B cell (primary cell): ENCODE data around the gene TTLL1. TPM values are rescaled to one million over a fixed set of nuclear protein-coding genes. Genes with fewer than 3 reads are reported as not detected.

Source experiments
- ATAC-seq: fragments of 200-7000 bp; cut with Tn5 transposase; one replicate; pipeline ENCODE4 v1.10.0; 2021; ENCODE audit warnings: low read depth, mild to moderate bottlenecking, moderate number of reproducible peaks, moderate library complexity
- CTCF ChIA-PET: fragments of 350-600 bp; sonication (Branson Sonifier 250); formaldehyde crosslinking; loops from one replicate; lab custom pipeline; 2021; ENCODE audit warnings: antibody characterized with exemption, inconsistent platforms; lab: Charles Lee
- POLR2A ChIA-PET: fragments of 350-600 bp; sonication (Branson Sonifier 250); formaldehyde crosslinking; loops from one replicate; lab custom pipeline; 2021; ENCODE audit warnings: antibody characterized with exemption; lab: Charles Lee
- DNase-seq: peaks from one replicate; pipeline ENCODE4 v3.0.0; 2013
- H2AFZ ChIP-seq: 2 replicates; pipeline ENCODE4 v1.6.1; 2012; ENCODE audit warnings: mild to moderate bottlenecking, low read depth, low read length; ENCODE audit not compliant: insufficient read depth, poor library complexity, severe bottlenecking
- H3K27ac ChIP-seq, 2 donors: 1 replicate in 1 of 2; 2 replicates in 1 of 2; pipeline ENCODE4 v1.5.1; 2012 to 2013; ENCODE audit warnings: low read length in 2 of 2, mild to moderate bottlenecking in 2 of 2, moderate library complexity in 1 of 2
- H3K27me3 ChIP-seq, 4 experiments: fragments of 200-600 bp in 1 of 4; sonication (generic) in 1 of 4; replicated peaks in 1 of 4; 1 replicate in 2 of 4; 2 replicates in 2 of 4; pipeline versions ENCODE4 v1.6.1 to v1.7.0; 2013 to 2016; ENCODE audit warnings: low read length in 3 of 4, mild to moderate bottlenecking in 2 of 4, mixed read lengths in 1 of 4, moderate library complexity in 1 of 4; ENCODE audit not compliant: insufficient read depth in 4 of 4, control insufficient read depth in 3 of 4; ENCODE audit errors: control extremely low read depth in 1 of 4
- H3K36me3 ChIP-seq, 2 experiments: replicated peaks in 1 of 2; 1 replicate in 1 of 2; 2 replicates in 1 of 2; pipeline versions ENCODE4 v1.6.1 to v1.7.1; 2013; ENCODE audit warnings: low read length in 1 of 2; ENCODE audit not compliant: insufficient read depth in 2 of 2, control insufficient read depth in 1 of 2; ENCODE audit errors: control extremely low read depth in 1 of 2, extremely low read depth in 1 of 2
- H3K4me1 ChIP-seq, 2 donors: fragments of 200-600 bp in 1 of 2; sonication (generic) in 1 of 2; 1 replicate in 1 of 2; 2 replicates in 1 of 2; pipeline versions ENCODE4 v1.5.1 to v1.6.1; 2013 to 2017; ENCODE audit warnings: low read length in 2 of 2; ENCODE audit not compliant: control insufficient read depth in 2 of 2, insufficient read depth in 2 of 2
- H3K4me2 ChIP-seq: replicated peaks from 2 replicates; pipeline ENCODE3; 2012; ENCODE audit warnings: mild to moderate bottlenecking, low read depth, low read length; ENCODE audit not compliant: poor library complexity, severe bottlenecking
- H3K4me3 ChIP-seq, 5 experiments: fragments of 200-600 bp in 1 of 5; sonication (generic) in 1 of 5; 1 replicate in 3 of 5; 2 replicates in 2 of 5; pipeline versions ENCODE4 v1.5.1 to v1.7.0; 2011 to 2016; ENCODE audit warnings: low read length in 4 of 5, mild to moderate bottlenecking in 4 of 5, low read depth in 2 of 5, control low read depth in 1 of 5, moderate library complexity in 1 of 5; ENCODE audit not compliant: insufficient read depth in 1 of 5; ENCODE audit errors: control extremely low read depth in 1 of 5, extremely low read depth in 1 of 5
- H3K79me2 ChIP-seq: fragments of 200-600 bp; sonication (generic); one replicate; pipeline ENCODE4 v1.6.0; 2016; ENCODE audit warnings: low read length; ENCODE audit not compliant: control insufficient read depth, insufficient read depth
- H3K9ac ChIP-seq: fragments of 200-600 bp; sonication (generic); 2 replicates; pipeline ENCODE4 v1.6.1; 2017; ENCODE audit warnings: mild to moderate bottlenecking, low read length, moderate library complexity
- H3K9me3 ChIP-seq, 3 donors: one replicate each; pipeline versions ENCODE4 v1.6.1 to v1.7.1; 2013; ENCODE audit warnings: low read length in 2 of 3; ENCODE audit not compliant: control insufficient read depth in 2 of 3, insufficient read depth in 1 of 3; ENCODE audit errors: control extremely low read depth in 1 of 3
- H4K20me1 ChIP-seq: 2 replicates; pipeline ENCODE4 v1.6.0; 2012; ENCODE audit warnings: mild to moderate bottlenecking, low read length; ENCODE audit not compliant: insufficient read depth, control insufficient read depth, poor library complexity, severe bottlenecking
- H3K27ac Mint-ChIP-seq: one replicate; pipeline ENCODE4 v1.8.0; 2021; ENCODE audit warnings: mixed read lengths
- H3K27me3 Mint-ChIP-seq: one replicate; pipeline ENCODE4 v1.8.0; 2021; ENCODE audit warnings: mixed read lengths
- H3K4me1 Mint-ChIP-seq: one replicate; pipeline ENCODE4 v1.8.0; 2021; ENCODE audit warnings: mixed read lengths
- H3K4me3 Mint-ChIP-seq: one replicate; pipeline ENCODE4 v1.8.0; 2021; ENCODE audit warnings: mixed read lengths
- H3K9me3 Mint-ChIP-seq: one replicate; pipeline ENCODE4 v1.8.0; 2022; ENCODE audit warnings: mixed read lengths; ENCODE audit not compliant: insufficient read depth
- EZH2 ChIP-seq: IDR thresholded peaks from 2 replicates; pipeline ENCODE4 v1.6.1; 2012; ENCODE audit warnings: borderline replicate concordance, low read depth, mild to moderate bottlenecking, moderate library complexity, low read length; ENCODE audit not compliant: insufficient read depth, poor library complexity, severe bottlenecking
- WGBS: methylation state at CpG from one replicate; pipeline ENCODE4 v1.1.5; 2013; ENCODE audit warnings: missing lambda C conversion rate; ENCODE audit not compliant: insufficient coverage; 5-methylcytosine and 5-hydroxymethylcytosine counted together
- intact Hi-C: fragments of 100-400 bp; cut with micrococcal nuclease; formaldehyde crosslinking; loops from one replicate; pipeline ENCODE4 v1.10.0; 2022
- polyA plus RNA-seq: library from polyadenylated mRNA; depleted of rRNA; stranded (reverse); fragments of >200 nt; gene quantifications from 2 replicates; pipeline ENCODE4 v1.2.3, GENCODE V29; 2012
- total RNA-seq, 2 donors: library from RNA; stranded (reverse); fragments of 120-200 nt in 1 of 2; gene quantifications; 1 replicate in 1 of 2; 2 replicates in 1 of 2; pipeline versions ENCODE4 v1.2.3 to v1.2.4, GENCODE V29; 2013 to 2022
- TF ChIP-seq, protein P1 (sequence below): fragments of 200-600 bp; IDR thresholded peaks from one replicate; pipeline ENCODE4 v1.8.0; 2022; ENCODE audit warnings: antibody characterized with exemption, mild to moderate bottlenecking

The TTLL1 gene
- total and polyA plus RNA-seq, 2 donors (not counting 1 experiment from before 2014, with no cell fraction given), result 3.0 to 3.3 TPM

DNA sequence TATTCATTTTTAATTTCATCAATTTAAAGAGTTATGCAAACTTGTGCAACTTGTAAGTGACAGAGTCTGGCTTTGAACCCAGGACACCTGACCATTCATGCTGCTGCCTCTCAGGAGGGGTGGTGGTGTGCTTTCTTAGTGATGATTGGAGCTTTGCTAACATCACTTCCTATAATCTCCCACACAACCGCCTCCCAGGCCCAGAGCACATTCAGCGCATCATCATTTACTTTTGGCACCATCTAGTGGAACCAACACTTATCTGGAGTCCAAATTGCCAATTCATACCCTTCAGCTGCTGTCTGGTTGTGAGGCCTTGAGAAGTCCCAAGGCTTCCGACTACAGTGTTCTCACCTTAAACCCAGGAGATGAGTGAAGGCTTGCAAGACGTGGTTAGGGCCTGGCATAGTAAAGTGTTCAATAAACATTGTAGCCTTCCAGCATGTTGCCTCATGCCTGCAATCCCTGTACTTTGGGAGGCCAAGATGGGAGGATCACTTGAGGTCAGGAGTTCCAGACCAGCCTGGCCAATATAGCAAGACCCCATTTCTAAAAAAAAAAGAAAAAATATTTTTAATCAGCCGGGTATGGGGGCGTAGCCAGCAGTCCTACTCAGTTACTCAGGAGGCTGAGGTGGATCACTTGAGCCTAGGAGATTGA lies 1.1 kb upstream of the TTLL1 start:
- H3K27ac Mint-ChIP-seq, result no peak overlapping the region
- no peaks in the 10 kb centered on the region for H3K27me3 Mint-ChIP-seq
- intact Hi-C loops, result no loop called here
- no peaks in the 10 kb centered on the region for H3K79me2 ChIP-seq
- no peaks in the 10 kb centered on the region for H3K9me3 Mint-ChIP-seq
- no peaks in the 10 kb centered on the region for H4K20me1 ChIP-seq
- H3K27ac ChIP-seq, result no peak overlapping the region
- H3K9me3 ChIP-seq, result no peaks in the 10 kb centered on the region
- ATAC-seq (peak; percentile 26), DNase-seq (peak; percentile 62)
- H3K4me2 ChIP-seq, result no peak overlapping the region
- H3K36me3 ChIP-seq, result no peaks in the 10 kb centered on the region
- CTCF ChIA-PET, result interaction anchor here (0.8 to 1.1 kb wide), 3 partner anchors 12 to 228 kb away, joined by 3 to 5 read pairs (median 4); no protein-coding TSS in a partner anchor
- no peak overlapping the region for H3K4me3 ChIP-seq
- H3K4me1 ChIP-seq, result peaks cover 4 to 24% of the 10 kb centered on the region in 2 donors
- H3K27me3 ChIP-seq, result no peaks in the 10 kb centered on the region
- WGBS, result 47% methylated on average over 5 of the region's 6 CpGs
- H3K4me1 Mint-ChIP-seq, result peaks cover 18% of the 10 kb centered on the region
- POLR2A ChIA-PET, result interaction anchor here (0.7 to 1.3 kb wide), 2 partner anchors 437 to 476 kb away, joined by 4 to 8 read pairs; no protein-coding TSS in a partner anchor
- TF ChIP-seq EZH2, result no peak
- TF ChIP-seq, protein P1, sequence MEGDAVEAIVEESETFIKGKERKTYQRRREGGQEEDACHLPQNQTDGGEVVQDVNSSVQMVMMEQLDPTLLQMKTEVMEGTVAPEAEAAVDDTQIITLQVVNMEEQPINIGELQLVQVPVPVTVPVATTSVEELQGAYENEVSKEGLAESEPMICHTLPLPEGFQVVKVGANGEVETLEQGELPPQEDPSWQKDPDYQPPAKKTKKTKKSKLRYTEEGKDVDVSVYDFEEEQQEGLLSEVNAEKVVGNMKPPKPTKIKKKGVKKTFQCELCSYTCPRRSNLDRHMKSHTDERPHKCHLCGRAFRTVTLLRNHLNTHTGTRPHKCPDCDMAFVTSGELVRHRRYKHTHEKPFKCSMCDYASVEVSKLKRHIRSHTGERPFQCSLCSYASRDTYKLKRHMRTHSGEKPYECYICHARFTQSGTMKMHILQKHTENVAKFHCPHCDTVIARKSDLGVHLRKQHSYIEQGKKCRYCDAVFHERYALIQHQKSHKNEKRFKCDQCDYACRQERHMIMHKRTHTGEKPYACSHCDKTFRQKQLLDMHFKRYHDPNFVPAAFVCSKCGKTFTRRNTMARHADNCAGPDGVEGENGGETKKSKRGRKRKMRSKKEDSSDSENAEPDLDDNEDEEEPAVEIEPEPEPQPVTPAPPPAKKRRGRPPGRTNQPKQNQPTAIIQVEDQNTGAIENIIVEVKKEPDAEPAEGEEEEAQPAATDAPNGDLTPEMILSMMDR, result peak; percentile 19
- no peak overlapping the region for H3K9ac ChIP-seq
- H3K4me3 Mint-ChIP-seq, result peak overlapping the region; percentile 93
- no peak overlapping the region for H2AFZ ChIP-seq

GRCh38 chr22:43088627-43088983 lies 586 bp downstream of the TTLL1 start:
- Histone ChIP-seq H3K4me3 (peak overlapping the region; percentile 58 to 78 (median 68)), H3K4me1 (peaks cover 4 to 19% of the 10 kb centered on the region in 2 donors), H3K4me2 (peak overlapping the region; percentile 75), H3K36me3 (no peaks in the 10 kb centered on the region), H3K9ac (peak overlapping the region; percentile 74), H3K27me3 (no peaks in the 10 kb centered on the region), H3K79me2 (no peaks in the 10 kb centered on the region), H3K9me3 (no peaks in the 10 kb centered on the region), H3K27ac (no peak overlapping the region), H2AFZ (peak overlapping the region; percentile 86), H4K20me1 (no peaks in the 10 kb centered on the region)
- ChIA-PET POLR2A (no interaction called here), CTCF (no interaction called here)
- DNase-seq (no peak), ATAC-seq (no peak)
- H3K27ac Mint-ChIP-seq, result peak overlapping the region; percentile 64
- H3K27me3 Mint-ChIP-seq, result no peaks in the 10 kb centered on the region
- TF ChIP-seq, protein P1, result no peak
- peaks cover 15% of the 10 kb centered on the region for H3K4me1 Mint-ChIP-seq
- intact Hi-C loops, result loop anchor here (2.0 kb wide), 2 partner anchors 22 to 74 kb away; partner anchors contain the start of genes BIK and PACSIN2
- WGBS, result 70% methylated on average over 6 of the region's 9 CpGs
- H3K4me3 Mint-ChIP-seq, result peak overlapping the region; percentile 93
- H3K9me3 Mint-ChIP-seq, result no peaks in the 10 kb centered on the region
